ENCODE data around the gene ZNHIT3.

ZNHIT3 gene

GRCh38 chr17:36544044-36544306, 57.5 kb downstream of the ZNHIT3 start:
- Histone ChIP-seq H3K4me1 (ENCODE audit: insufficient read depth, low read length) (peaks cover 11% of the 10 kb centered on the region), H3K9ac (ENCODE audit: low read depth, low read length) (peak overlapping the region; percentile 96), H3K4me3 (ENCODE audit: low read length) (peak overlapping the region; percentile 91), H3K9me3 (ENCODE audit: insufficient read depth, low read depth, low read length) (no peaks in the 10 kb centered on the region), H3K27ac (ENCODE audit: low read length) (peak overlapping the region; percentile 82), H3K27me3 (ENCODE audit: insufficient read depth, low read length) (no peaks in the 10 kb centered on the region), H3K36me3 (ENCODE audit: insufficient read depth, low read depth, low read length) (peaks cover under 1% of the 10 kb centered on the region; the same call in 1 of the 2 replicates)

- no peaks in the 10 kb centered on the region for H3K36me3 ChIP-seq (ENCODE audit: insufficient read depth, low read depth, low read length)
- peak within 1 kb of the TSS; percentile 91 for H3K4me3 ChIP-seq (ENCODE audit: low read length)
- H3K4me1 ChIP-seq (ENCODE audit: insufficient read depth, low read length), result peaks cover 11% of the 10 kb centered on the region
- peak within 1 kb of the TSS; percentile 96 for H3K9ac ChIP-seq (ENCODE audit: low read depth, low read length)
- no peaks in the 10 kb centered on the region for H3K9me3 ChIP-seq (ENCODE audit: insufficient read depth, low read depth, low read length)
- peak within 1 kb of the TSS; percentile 86 for H3K27ac ChIP-seq (ENCODE audit: low read length)
- no peaks in the 10 kb centered on the region for H3K27me3 ChIP-seq (ENCODE audit: insufficient read depth, low read length)
Observed at GRCh38 chr17:36544307-36545076, 58.0 kb downstream of the ZNHIT3 start, which contains the start of gene GGNBP2. TSS of gene GGNBP2 (plus strand) at chr17:36544919. CDS start at chr17:36545725, 806 bp downstream.

- H3K27ac ChIP-seq (ENCODE audit: low read length), result peak overlapping the region; percentile 86
- no peaks in the 10 kb centered on the region for H3K36me3 ChIP-seq (ENCODE audit: insufficient read depth, low read depth, low read length)
- H3K4me1 ChIP-seq (ENCODE audit: insufficient read depth, low read length), result peaks cover 11% of the 10 kb centered on the region
- no peaks in the 10 kb centered on the region for H3K27me3 ChIP-seq (ENCODE audit: insufficient read depth, low read length)
- no peaks in the 10 kb centered on the region for H3K9me3 ChIP-seq (ENCODE audit: insufficient read depth, low read depth, low read length)
- H3K9ac ChIP-seq (ENCODE audit: low read depth, low read length), result peak overlapping the region; percentile 96
- H3K4me3 ChIP-seq (ENCODE audit: low read length), result peak overlapping the region; percentile 91
Observed at GRCh38 chr17:36545077-36545464, 58.6 kb downstream of the ZNHIT3 start.
